ENCODE measurements around the gene OR51B4.

DNA sequence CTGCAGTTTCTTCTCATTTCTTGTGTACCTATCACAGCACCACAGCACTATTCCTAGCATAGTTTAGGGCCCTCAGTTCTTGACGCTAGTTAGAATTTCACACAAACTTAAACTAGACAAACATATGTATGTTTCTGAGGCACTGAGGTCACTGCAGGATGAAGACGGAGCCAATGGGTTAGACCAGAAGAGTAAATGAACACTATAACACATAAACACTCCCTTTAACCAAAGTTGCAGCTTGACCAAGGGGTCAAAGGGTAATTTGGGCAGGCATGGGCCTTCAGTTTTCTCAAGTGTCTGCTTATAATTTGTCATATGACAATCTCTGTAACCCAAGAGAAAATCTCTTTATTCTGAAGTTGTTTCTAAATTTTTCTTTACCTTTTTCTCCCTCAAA is 19.1 kb downstream of the OR51B4 start:
- TF ChIP-seq REST (IDR thresholded peaks at IDR 0.05; ENCODE audit: unreplicated experiment) = no peak
- TF ChIP-seq, protein P1, sequence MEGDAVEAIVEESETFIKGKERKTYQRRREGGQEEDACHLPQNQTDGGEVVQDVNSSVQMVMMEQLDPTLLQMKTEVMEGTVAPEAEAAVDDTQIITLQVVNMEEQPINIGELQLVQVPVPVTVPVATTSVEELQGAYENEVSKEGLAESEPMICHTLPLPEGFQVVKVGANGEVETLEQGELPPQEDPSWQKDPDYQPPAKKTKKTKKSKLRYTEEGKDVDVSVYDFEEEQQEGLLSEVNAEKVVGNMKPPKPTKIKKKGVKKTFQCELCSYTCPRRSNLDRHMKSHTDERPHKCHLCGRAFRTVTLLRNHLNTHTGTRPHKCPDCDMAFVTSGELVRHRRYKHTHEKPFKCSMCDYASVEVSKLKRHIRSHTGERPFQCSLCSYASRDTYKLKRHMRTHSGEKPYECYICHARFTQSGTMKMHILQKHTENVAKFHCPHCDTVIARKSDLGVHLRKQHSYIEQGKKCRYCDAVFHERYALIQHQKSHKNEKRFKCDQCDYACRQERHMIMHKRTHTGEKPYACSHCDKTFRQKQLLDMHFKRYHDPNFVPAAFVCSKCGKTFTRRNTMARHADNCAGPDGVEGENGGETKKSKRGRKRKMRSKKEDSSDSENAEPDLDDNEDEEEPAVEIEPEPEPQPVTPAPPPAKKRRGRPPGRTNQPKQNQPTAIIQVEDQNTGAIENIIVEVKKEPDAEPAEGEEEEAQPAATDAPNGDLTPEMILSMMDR (conservative IDR thresholded peaks at IDR 0.05; ENCODE audit: low read depth in 2 of 2) = no peak
